Measurements from ENCODE around the gene ODAD4.

Gene ODAD4

DNA sequence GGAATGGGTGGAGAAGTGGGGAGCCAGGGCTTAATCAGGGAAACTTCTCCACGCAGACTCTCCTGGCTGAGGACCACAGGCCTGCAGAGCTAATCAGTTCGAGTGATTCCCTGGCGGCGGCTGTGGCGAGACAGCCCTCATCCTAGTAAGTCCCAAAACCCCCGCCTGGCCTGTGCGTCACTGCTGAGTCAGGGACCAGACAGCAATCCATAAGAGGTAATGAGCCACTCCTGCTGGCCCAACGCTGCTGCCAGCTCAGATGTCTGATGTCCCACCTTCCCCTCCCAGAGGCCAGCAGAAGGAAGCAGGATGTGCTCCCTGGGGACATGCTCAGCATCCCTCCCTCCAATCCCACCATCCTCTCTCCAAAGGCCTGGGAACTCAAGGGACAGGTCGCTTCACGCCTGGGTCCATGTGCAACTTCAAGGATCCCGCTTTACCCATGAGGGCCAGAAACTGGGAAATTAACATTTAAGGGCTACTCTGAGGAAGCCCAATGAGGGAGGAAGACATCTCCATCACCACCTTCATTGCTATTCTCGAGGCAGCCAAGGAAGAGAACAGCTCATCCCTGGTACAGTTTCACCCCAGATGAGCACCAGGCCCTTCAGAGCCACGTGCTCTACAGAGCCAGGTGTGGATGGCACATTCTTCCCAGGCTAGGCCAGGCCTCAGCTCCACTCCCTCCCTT lies 19.6 kb upstream of the ODAD4 start:
- ATAC-seq: peak; percentile 76
- TF ChIP-seq PPARA (CRISPR knock-in tag; IDR thresholded peaks at IDR 0.05; ENCODE audit: borderline replicate concordance) (no peak), OSR1 (CRISPR knock-in tag; IDR thresholded peaks at IDR 0.05) (no peak), RARB (CRISPR knock-in tag; IDR thresholded peaks at IDR 0.05) (no peak), GLIS3 (CRISPR knock-in tag; IDR thresholded peaks at IDR 0.05) (no peak), ZC3H10 (CRISPR knock-in tag; IDR thresholded peaks at IDR 0.05) (no peak), ZNF8 (CRISPR knock-in tag; IDR thresholded peaks at IDR 0.05) (no peak), SNAI2 (CRISPR knock-in tag; IDR thresholded peaks at IDR 0.05) (no peak), ZNF70 (CRISPR knock-in tag; IDR thresholded peaks at IDR 0.05) (no peak), ZFP3 (CRISPR knock-in tag; IDR thresholded peaks at IDR 0.05) (no peak), ISL1 (CRISPR knock-in tag; IDR thresholded peaks at IDR 0.05) (no peak), BACH2 (CRISPR knock-in tag; IDR thresholded peaks at IDR 0.05; ENCODE audit: borderline replicate concordance) (no peak)
- TF ChIP-seq, protein P1, sequence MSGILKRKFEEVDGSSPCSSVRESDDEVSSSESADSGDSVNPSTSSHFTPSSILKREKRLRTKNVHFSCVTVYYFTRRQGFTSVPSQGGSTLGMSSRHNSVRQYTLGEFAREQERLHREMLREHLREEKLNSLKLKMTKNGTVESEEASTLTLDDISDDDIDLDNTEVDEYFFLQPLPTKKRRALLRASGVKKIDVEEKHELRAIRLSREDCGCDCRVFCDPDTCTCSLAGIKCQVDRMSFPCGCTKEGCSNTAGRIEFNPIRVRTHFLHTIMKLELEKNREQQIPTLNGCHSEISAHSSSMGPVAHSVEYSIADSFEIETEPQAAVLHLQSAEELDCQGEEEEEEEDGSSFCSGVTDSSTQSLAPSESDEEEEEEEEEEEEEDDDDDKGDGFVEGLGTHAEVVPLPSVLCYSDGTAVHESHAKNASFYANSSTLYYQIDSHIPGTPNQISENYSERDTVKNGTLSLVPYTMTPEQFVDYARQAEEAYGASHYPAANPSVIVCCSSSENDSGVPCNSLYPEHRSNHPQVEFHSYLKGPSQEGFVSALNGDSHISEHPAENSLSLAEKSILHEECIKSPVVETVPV (CRISPR knock-in tag; IDR thresholded peaks at IDR 0.05): no peak
- TF ChIP-seq, protein P2, sequence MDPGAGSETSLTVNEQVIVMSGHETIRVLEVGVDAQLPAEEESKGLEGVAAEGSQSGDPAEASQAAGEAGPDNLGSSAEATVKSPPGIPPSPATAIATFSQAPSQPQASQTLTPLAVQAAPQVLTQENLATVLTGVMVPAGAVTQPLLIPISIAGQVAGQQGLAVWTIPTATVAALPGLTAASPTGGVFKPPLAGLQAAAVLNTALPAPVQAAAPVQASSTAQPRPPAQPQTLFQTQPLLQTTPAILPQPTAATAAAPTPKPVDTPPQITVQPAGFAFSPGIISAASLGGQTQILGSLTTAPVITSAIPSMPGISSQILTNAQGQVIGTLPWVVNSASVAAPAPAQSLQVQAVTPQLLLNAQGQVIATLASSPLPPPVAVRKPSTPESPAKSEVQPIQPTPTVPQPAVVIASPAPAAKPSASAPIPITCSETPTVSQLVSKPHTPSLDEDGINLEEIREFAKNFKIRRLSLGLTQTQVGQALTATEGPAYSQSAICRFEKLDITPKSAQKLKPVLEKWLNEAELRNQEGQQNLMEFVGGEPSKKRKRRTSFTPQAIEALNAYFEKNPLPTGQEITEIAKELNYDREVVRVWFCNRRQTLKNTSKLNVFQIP (CRISPR knock-in tag; IDR thresholded peaks at IDR 0.05; ENCODE audit: borderline replicate concordance, low read depth): no peak
- TF ChIP-seq, protein P3, sequence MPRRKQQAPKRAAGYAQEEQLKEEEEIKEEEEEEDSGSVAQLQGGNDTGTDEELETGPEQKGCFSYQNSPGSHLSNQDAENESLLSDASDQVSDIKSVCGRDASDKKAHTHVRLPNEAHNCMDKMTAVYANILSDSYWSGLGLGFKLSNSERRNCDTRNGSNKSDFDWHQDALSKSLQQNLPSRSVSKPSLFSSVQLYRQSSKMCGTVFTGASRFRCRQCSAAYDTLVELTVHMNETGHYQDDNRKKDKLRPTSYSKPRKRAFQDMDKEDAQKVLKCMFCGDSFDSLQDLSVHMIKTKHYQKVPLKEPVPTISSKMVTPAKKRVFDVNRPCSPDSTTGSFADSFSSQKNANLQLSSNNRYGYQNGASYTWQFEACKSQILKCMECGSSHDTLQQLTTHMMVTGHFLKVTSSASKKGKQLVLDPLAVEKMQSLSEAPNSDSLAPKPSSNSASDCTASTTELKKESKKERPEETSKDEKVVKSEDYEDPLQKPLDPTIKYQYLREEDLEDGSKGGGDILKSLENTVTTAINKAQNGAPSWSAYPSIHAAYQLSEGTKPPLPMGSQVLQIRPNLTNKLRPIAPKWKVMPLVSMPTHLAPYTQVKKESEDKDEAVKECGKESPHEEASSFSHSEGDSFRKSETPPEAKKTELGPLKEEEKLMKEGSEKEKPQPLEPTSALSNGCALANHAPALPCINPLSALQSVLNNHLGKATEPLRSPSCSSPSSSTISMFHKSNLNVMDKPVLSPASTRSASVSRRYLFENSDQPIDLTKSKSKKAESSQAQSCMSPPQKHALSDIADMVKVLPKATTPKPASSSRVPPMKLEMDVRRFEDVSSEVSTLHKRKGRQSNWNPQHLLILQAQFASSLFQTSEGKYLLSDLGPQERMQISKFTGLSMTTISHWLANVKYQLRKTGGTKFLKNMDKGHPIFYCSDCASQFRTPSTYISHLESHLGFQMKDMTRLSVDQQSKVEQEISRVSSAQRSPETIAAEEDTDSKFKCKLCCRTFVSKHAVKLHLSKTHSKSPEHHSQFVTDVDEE (CRISPR knock-in tag; IDR thresholded peaks at IDR 0.05): no peak
- TF ChIP-seq, protein P4, sequence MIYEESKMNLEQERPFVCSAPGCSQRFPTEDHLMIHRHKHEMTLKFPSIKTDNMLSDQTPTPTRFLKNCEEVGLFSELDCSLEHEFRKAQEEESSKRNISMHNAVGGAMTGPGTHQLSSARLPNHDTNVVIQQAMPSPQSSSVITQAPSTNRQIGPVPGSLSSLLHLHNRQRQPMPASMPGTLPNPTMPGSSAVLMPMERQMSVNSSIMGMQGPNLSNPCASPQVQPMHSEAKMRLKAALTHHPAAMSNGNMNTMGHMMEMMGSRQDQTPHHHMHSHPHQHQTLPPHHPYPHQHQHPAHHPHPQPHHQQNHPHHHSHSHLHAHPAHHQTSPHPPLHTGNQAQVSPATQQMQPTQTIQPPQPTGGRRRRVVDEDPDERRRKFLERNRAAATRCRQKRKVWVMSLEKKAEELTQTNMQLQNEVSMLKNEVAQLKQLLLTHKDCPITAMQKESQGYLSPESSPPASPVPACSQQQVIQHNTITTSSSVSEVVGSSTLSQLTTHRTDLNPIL (CRISPR knock-in tag; IDR thresholded peaks at IDR 0.05; ENCODE audit: low read depth): no peak

- ATAC-seq: no peak
- no peak for TF ChIP-seq ESRRG (CRISPR knock-in tag; IDR thresholded peaks at IDR 0.05)
- no peak for TF ChIP-seq ISL1 (CRISPR knock-in tag; IDR thresholded peaks at IDR 0.05)
Measured at GRCh38 chr17:41912925-41913324, 17.5 kb upstream of the ODAD4 start.

- TF ChIP-seq ZFP3 (CRISPR knock-in tag; IDR thresholded peaks at IDR 0.05) (no peak), ESRRG (CRISPR knock-in tag; IDR thresholded peaks at IDR 0.05) (no peak), ARNTL (CRISPR knock-in tag; IDR thresholded peaks at IDR 0.05; ENCODE audit: borderline replicate concordance, low read depth) (no peak), ZNF565 (CRISPR knock-in tag; conservative IDR thresholded peaks at IDR 0.05; ENCODE audit: low read depth) (no peak), ISL1 (CRISPR knock-in tag; IDR thresholded peaks at IDR 0.05) (no peak), ZNF70 (CRISPR knock-in tag; IDR thresholded peaks at IDR 0.05) (no peak), TCF4 (CRISPR knock-in tag; IDR thresholded peaks at IDR 0.05; ENCODE audit: borderline replicate concordance) (no peak), ZFP30 (CRISPR knock-in tag; IDR thresholded peaks at IDR 0.05) (no peak), PPARA (CRISPR knock-in tag; IDR thresholded peaks at IDR 0.05; ENCODE audit: borderline replicate concordance) (no peak)
- TF ChIP-seq, protein P2 (CRISPR knock-in tag; IDR thresholded peaks at IDR 0.05; ENCODE audit: borderline replicate concordance, low read depth): no peak
- TF ChIP-seq, protein P3 (CRISPR knock-in tag; IDR thresholded peaks at IDR 0.05): no peak
- ATAC-seq: no peak
Measured at GRCh38 chr17:41913798-41914197, 16.6 kb upstream of the ODAD4 start.
